ENCODE data around the gene SYNPR.

- TF ChIP-seq CTCF (conservative IDR thresholded peaks at IDR 0.05 in 1 of 2, IDR thresholded peaks at IDR 0.05 in 1 of 2; ENCODE audit: extremely low read depth in 1 of 2, insufficient read depth in 1 of 2, low read depth in 1 of 2, low read length in 2 of 2) (no peak), EZH2 (IDR thresholded peaks at IDR 0.05; ENCODE audit: borderline replicate concordance, low read length) (no peak)
Observed at GRCh38 chr3:63278171-63279004, at the start of gene SYNPR.

Measured in mammary epithelial cell (primary cell).